Smooth muscle cell of the umbilical artery (primary cell): ENCODE results near the gene RUFY4. TPM values are rescaled to one million over a fixed set of nuclear protein-coding genes. Genes with fewer than 3 reads are reported as not detected.

Experiments
- total RNA-seq: library from RNA; depleted of rRNA; stranded (reverse); fragments of >200 nt; gene quantifications from 2 replicates; pipeline ENCODE4 v1.2.3, GENCODE V29; 2014

The RUFY4 gene
- not detected in 2 replicates for total RNA-seq

GRCh38 chr2:218068721-218069334 is at the start of gene RUFY4:
Gene RUFY4 (plus strand): TSS chr2:218069253. CDS start chr2:218070606, 1,353 bp downstream.

GRCh38 chr2:218125626-218126080 is 56.6 kb downstream of the RUFY4 start, which contains the start of gene CXCR2:
Gene CXCR2 (plus strand): TSS chr2:218126028. CDS start chr2:218134802, 8,774 bp downstream.

Other genes starting within 250 kb of the RUFY4 start
- 173 and 269 TPM in 2 replicates for gene TNS1, start 66.3 kb upstream of the RUFY4 start, total RNA-seq
- gene CXCR2, start 56.8 kb downstream of the RUFY4 start, total RNA-seq: not detected in 2 replicates
- not detected in 2 replicates for gene CXCR1, start 97.7 kb downstream of the RUFY4 start, total RNA-seq
- 346 and 401 TPM in 2 replicates for gene ARPC2, start 147.9 kb downstream of the RUFY4 start, total RNA-seq
- not detected in 2 replicates for gene GPBAR1, start 191.8 kb downstream of the RUFY4 start, total RNA-seq
- gene AAMP, start 200.9 kb downstream of the RUFY4 start, total RNA-seq: 118 and 138 TPM in 2 replicates
- 38.3 and 43.7 TPM in 2 replicates for gene PNKD, start 201.3 kb downstream of the RUFY4 start, total RNA-seq
- 165 and 227 TPM in 2 replicates for gene TMBIM1, start 223.2 kb downstream of the RUFY4 start, total RNA-seq